Neutrophil (primary cell): ENCODE data around the gene MAP3K14.

ENCODE experiments used
- H3K27ac ChIP-seq: fragments of 200-600 bp; sonication (generic); 2 replicates; pipeline ENCODE4 v1.5.1; 2016; ENCODE audit warnings: mild to moderate bottlenecking, moderate library complexity
- H3K27me3 ChIP-seq: fragments of 200-600 bp; sonication (generic); 2 replicates; pipeline ENCODE4 v1.6.0; 2016; ENCODE audit warnings: mild to moderate bottlenecking
- H3K36me3 ChIP-seq: fragments of 200-600 bp; sonication (generic); 2 replicates; pipeline ENCODE4 v1.5.1; 2017
- H3K4me1 ChIP-seq, 2 experiments: fragments of 200-600 bp in 1 of 2; sonication (generic) in 1 of 2; 1 replicate in 1 of 2; 2 replicates in 1 of 2; pipeline versions ENCODE4 v1.5.1 to v1.6.1; 2013 to 2016; ENCODE audit warnings: low read depth in 1 of 2, low read length in 1 of 2, mild to moderate bottlenecking in 1 of 2, moderate library complexity in 1 of 2; ENCODE audit not compliant: control insufficient read depth in 1 of 2, insufficient read depth in 1 of 2
- H3K4me3 ChIP-seq, 2 experiments: fragments of 200-600 bp in 1 of 2; sonication (generic) in 1 of 2; 1 replicate in 1 of 2; 2 replicates in 1 of 2; pipeline ENCODE4 v1.5.1; 2013 to 2016; ENCODE audit warnings: low read depth in 1 of 2, low read length in 1 of 2, mild to moderate bottlenecking in 1 of 2, moderate library complexity in 1 of 2
- H3K9me3 ChIP-seq: fragments of 200-600 bp; sonication (generic); 2 replicates; pipeline ENCODE4 v1.5.1; 2016
- TF ChIP-seq, protein P1 (sequence below): fragments of 200-600 bp; sonication (generic); IDR thresholded peaks from 2 replicates; pipeline ENCODE4 v1.5.1; 2016; ENCODE audit warnings: antibody characterized with exemption

The MAP3K14 gene

DNA sequence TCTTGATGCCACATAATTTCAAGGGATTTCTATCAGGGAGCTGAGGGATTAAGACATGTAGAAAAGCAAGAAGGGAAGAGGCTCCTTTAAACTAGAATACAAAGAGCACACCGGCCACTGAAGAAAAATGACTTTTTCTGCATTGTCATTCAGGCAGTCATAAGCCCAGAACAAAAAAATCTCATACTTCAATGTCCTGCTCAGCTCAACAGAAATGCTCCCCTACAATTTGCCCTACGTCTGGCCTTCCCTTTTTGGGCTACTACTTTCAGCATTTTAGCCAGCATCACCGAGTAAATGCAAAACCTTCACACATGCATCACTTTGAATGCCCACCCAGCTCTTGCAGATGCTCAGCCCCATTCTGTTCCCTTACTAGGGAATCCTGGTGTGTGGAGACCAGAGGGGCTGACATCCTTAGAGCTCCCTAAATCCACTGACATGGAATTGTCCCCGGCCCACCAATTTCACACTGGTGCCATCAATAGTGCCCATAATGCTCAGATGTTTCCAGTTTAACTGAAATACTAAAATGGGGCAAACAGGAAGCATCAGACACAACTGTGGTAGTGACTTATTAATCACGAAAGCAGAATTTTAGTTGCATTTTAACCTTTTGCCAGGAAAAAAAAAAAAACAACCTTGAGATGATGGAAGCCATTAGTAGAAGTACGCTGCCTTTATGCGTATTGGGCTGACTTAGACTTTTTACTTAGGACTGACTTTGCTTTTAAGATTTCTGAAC, 2.7 kb downstream of the MAP3K14 start:
- H3K36me3 ChIP-seq = peaks cover 6% of the 10 kb centered on the region
- H3K4me3 ChIP-seq = peak overlapping the region in 1 of 2 experiments; percentile 88
- no peaks in the 10 kb centered on the region for H3K27me3 ChIP-seq
- H3K27ac ChIP-seq = peak overlapping the region; percentile 72
- TF ChIP-seq, protein P1, sequence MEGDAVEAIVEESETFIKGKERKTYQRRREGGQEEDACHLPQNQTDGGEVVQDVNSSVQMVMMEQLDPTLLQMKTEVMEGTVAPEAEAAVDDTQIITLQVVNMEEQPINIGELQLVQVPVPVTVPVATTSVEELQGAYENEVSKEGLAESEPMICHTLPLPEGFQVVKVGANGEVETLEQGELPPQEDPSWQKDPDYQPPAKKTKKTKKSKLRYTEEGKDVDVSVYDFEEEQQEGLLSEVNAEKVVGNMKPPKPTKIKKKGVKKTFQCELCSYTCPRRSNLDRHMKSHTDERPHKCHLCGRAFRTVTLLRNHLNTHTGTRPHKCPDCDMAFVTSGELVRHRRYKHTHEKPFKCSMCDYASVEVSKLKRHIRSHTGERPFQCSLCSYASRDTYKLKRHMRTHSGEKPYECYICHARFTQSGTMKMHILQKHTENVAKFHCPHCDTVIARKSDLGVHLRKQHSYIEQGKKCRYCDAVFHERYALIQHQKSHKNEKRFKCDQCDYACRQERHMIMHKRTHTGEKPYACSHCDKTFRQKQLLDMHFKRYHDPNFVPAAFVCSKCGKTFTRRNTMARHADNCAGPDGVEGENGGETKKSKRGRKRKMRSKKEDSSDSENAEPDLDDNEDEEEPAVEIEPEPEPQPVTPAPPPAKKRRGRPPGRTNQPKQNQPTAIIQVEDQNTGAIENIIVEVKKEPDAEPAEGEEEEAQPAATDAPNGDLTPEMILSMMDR = no peak
- H3K9me3 ChIP-seq = no peaks in the 10 kb centered on the region
- peaks cover 36 to 54% of the 10 kb centered on the region in 2 experiments for H3K4me1 ChIP-seq

DNA sequence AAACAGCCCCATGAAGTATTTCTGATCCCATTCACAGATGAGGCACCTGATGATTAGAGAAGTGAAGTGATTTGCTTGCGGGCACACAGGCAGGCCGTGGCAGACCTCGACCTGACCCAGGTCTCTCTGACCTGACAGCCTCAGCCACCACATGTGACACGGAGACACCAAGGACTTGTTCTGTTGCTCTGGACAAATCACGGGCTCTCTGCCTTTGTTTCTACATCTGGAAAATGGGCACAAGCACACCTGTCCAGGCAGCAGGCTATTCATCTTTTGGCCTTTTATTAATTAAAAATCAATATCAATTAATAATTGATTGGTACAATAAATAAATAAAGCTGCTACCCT, 3.4 kb downstream of the MAP3K14 start:
- no peaks in the 10 kb centered on the region for H3K9me3 ChIP-seq
- no peak overlapping the region for H3K27ac ChIP-seq
- peaks cover 39 to 62% of the 10 kb centered on the region in 2 experiments for H3K4me1 ChIP-seq
- H3K27me3 ChIP-seq = no peaks in the 10 kb centered on the region
- TF ChIP-seq, protein P1 = no peak
- H3K4me3 ChIP-seq = no peak overlapping the region
- H3K36me3 ChIP-seq = peaks cover 6% of the 10 kb centered on the region

DNA sequence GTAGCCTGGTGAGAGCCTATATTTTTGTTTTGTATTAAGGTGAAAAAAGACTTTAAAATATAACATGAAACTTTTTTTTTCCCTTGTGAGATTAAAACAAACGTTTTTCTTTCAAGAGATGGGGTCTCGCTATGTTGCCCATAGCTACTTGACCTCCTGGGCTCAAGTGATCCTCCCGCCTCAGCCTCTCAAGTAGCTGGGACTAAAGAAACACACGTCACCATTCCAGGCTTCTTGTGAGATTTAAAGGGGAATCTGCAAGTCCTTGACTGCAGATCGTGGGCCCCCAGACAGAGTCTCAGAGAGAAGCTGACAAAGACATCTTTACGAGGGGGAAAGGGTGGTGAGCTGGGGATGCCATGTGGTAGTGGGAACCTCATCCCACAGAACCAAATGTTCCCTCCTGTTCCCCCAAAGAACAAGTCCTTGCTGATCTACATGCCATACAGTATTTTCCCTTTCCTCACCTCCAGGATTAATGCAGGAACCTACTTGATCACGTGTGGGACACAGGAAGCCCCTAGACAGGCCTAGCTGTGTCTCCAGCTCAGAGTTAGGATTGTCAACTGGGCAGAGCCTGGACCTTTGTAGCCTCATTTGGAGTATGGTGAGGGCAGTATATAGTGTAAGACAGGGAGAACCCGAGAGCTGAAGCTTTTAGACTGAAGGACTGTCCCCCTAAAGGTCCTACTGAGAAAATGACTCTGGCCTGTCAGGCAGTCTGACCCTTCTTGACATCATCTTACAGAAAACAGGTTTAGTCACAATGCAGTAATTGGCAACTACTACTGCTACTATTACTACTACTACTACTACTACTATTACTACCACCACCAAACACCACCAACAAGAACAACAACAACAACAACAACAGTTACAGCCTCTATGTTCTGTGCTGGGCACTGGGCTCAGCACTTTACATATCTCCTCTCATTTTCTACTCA, 4.1 kb downstream of the MAP3K14 start:
- H3K4me3 ChIP-seq = no peak overlapping the region
- H3K27me3 ChIP-seq = no peaks in the 10 kb centered on the region
- H3K36me3 ChIP-seq = peaks cover 6% of the 10 kb centered on the region
- TF ChIP-seq, protein P1 = no peak
- peaks cover 40 to 62% of the 10 kb centered on the region in 2 experiments for H3K4me1 ChIP-seq
- peak overlapping the region; percentile 27 for H3K27ac ChIP-seq
- H3K9me3 ChIP-seq = no peaks in the 10 kb centered on the region

DNA sequence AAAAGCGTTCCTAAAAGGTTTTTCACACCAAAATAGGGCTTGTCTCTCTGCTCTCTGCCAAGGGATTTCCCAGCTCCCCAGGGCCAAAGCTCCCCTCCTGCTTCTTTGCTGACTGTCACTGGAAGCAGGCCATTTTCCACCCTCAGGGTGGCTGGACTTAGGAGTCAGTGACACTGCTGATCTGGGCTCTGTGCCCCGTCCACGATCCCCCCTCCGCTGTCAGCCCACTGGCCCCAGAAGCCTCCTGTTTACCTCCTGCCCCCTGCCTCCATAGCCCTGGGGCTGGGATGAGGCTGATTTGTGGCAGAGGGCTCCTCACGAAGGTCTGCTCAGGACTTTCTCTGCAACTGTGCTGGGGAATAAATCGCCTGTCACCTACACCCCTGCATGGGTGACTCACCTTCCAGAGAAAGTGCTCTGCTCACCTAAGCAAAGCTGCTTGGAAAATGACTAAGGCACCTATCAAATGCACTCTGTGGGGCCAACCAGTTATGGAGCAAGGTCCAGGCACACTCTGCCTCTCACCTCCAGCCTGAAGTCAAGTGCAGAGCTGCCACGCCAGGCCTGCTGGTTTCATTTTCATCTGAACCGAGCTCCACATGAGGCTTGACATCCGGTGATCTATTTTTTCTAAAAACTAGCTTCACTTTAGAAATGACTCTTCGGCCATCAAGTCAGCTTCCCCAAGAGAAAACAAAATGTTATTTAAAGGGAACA, 4.9 kb downstream of the MAP3K14 start:
- H3K4me1 ChIP-seq = peaks cover 44 to 65% of the 10 kb centered on the region in 2 experiments
- no peaks in the 10 kb centered on the region for H3K9me3 ChIP-seq
- TF ChIP-seq, protein P1 = no peak
- no peak overlapping the region for H3K4me3 ChIP-seq
- H3K27me3 ChIP-seq = no peaks in the 10 kb centered on the region
- peak overlapping the region; percentile 27 for H3K27ac ChIP-seq
- peaks cover 6% of the 10 kb centered on the region for H3K36me3 ChIP-seq

DNA sequence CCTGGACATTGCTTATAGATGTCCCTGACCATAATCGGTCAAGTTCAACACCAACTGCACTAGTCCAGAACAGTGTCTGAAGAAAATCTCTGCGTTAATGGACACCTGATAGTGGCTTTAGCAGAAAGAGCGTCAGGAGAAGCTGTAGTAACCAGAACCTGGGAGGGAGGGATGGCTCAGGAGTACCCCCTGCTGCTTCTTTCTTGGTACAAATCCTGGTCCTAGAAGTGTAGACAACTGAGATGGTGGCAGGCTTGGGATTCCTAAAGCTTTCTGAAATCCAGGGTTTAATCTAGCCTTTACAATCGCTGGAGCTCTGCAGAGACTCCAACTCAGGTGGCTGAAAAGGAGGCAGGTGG, 5.4 kb downstream of the MAP3K14 start:
- no peak overlapping the region for H3K4me3 ChIP-seq
- peaks cover 6% of the 10 kb centered on the region for H3K36me3 ChIP-seq
- H3K9me3 ChIP-seq = no peaks in the 10 kb centered on the region
- H3K27ac ChIP-seq = peak overlapping the region; percentile 56
- H3K4me1 ChIP-seq = peaks cover 48 to 70% of the 10 kb centered on the region in 2 experiments
- TF ChIP-seq, protein P1 = no peak
- no peaks in the 10 kb centered on the region for H3K27me3 ChIP-seq
